ENCODE results near the gene ZMIZ1. TPM values are rescaled to one million over a fixed set of nuclear protein-coding genes. Genes with fewer than 3 reads are reported as not detected.

Gene ZMIZ1
- polyA plus RNA-seq, 6 donors from 2014 or later, result 0.11 to 2.9 (median 1.5) TPM

DNA sequence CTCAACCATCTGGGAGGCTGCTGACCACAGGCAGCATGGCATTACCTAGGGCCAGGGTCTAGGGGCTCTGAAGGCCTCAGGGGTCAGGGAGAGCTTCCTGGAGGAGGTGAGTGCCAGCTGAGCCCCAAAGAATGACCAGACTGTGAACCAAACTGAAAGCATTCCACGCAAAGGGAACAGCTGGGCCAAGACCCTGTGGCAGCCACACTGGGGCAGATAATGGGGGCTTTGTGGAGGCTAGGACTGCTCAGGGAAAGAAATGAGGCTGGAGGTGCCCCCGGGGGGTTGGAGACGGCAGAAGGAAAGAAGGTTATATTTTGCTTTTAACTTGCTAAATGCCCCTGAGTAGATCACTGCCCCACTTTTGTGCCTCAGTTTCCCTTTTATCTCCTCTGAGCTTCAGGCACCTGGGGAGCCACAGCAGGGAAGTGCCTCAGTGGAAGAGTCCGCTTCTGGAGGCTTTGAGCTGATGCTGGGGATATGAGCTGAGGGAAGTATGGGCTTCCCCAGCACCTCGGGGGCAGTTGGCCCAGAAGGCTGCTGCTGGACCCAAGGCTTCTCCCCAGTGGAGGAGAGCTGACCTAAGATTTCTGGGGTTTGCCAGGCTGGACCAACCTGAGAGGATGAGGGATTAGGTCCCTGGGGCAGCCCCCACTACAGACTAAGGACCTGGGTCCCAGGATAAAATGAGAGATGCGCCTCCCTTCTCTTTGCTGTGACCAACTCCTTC is 57.8 kb downstream of the ZMIZ1 start:
- H3K27me3 Mint-ChIP-seq, result peaks cover 0 to 10% (median 0%) of the 10 kb centered on the region in 3 donors
- H3K4me1 Mint-ChIP-seq, result peaks cover 2 to 5% (median 2%) of the 10 kb centered on the region in 3 donors
- no peak overlapping the region for H3K4me3 Mint-ChIP-seq
- no peaks in the 10 kb centered on the region for H3K9me3 Mint-ChIP-seq
- DNase-seq, result no peak
- peak overlapping the region in 1 of 6 donors; percentile 62 for H3K27ac Mint-ChIP-seq
- no peak for ATAC-seq (ENCODE audit: low read depth in 2 of 2)
- H3K36me3 Mint-ChIP-seq, result no peaks in the 10 kb centered on the region

DNA sequence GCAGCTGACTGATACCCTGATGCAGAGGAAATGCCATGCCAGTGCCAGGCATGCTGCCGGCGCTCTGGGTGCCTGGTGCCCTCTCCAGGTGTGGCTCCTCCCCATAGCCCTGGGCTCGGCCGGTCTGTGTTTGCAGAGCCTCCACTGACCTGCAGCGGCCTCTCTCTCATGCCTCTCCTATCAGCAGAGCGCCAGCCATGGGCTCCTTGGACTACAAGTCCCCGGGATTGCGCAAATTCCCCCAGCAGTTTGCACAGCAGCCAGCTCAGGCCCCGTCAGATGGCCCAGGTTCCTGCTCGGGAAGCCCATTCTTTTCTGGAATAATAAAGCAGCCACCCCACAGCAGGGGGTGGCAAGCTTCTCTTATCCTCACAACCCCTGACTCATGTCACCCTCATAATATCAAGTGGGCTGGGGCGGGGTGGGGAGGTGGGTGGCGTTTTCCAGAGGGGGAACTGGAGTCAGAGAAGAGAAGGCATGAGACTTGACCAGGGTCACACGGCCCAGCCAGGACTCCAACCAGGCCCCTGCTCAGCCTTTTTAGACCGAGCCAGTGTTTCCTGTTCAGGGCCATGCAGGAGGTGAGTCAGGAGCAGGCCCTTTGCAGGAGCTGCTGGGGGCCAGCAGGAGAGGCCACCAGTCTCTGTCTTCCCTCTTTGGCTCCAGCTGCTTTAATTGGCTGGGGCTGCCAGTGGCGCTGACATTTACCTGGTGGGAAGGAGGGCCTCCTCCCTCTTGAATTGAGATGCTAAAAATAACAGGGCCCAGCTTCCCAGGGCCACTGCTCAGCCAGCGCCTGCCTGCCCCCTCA is 58.6 kb downstream of the ZMIZ1 start:
- Mint-ChIP-seq H3K4me3 (no peak overlapping the region), H3K4me1 (peaks cover 2 to 13% (median 10%) of the 10 kb centered on the region in 3 donors), H3K9me3 (no peaks in the 10 kb centered on the region), H3K27ac (no peak overlapping the region), H3K27me3 (peaks cover 0 to 10% (median 0%) of the 10 kb centered on the region in 3 donors), H3K36me3 (no peaks in the 10 kb centered on the region)
- DNase-seq (no peak), ATAC-seq (ENCODE audit: low read depth in 2 of 2) (no peak)

DNA sequence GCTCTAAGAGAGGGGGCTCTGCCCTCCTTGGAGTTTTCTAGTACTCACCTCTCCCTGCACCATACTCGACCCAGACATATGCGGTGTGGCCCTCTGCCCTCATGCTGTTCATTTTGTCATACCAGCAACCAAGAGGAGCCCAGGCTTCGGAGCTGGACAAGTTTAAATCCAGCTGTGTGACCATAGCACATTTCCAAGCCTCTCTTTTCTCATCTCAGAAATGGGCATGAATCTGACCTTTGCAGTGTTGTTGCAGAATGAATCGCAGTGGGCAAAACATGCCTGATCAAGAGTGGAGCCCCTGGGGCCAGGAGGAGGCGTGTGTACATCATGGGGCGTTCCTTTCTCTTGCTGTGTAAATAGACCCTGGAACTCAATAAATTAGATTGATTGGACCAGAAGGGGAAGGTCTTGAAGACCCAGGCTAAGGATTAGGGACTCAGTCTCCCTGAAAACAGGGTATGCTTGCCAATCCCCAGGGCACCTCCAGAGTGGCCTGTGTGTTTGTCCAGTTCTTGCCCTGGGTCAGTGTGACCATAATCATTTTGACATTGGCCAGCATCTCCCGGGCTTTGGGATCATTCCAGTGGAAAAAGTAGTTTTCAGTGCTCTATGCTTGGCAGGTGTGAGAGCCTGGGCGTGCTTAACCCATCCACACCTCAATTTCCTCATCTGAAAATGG is 59.6 kb downstream of the ZMIZ1 start:
- DNase-seq (no peak), ATAC-seq (ENCODE audit: low read depth in 2 of 2) (no peak)
- peak overlapping the region in 2 of 8 donors; percentile 15 to 45 for H3K4me3 Mint-ChIP-seq
- peak overlapping the region in 1 of 6 donors; percentile 58 for H3K27ac Mint-ChIP-seq
- H3K27me3 Mint-ChIP-seq, result peaks cover 0 to 10% (median 5%) of the 10 kb centered on the region in 3 donors
- H3K36me3 Mint-ChIP-seq, result no peaks in the 10 kb centered on the region
- H3K4me1 Mint-ChIP-seq, result peaks cover 8 to 24% (median 20%) of the 10 kb centered on the region in 3 donors
- H3K9me3 Mint-ChIP-seq, result no peaks in the 10 kb centered on the region

DNA sequence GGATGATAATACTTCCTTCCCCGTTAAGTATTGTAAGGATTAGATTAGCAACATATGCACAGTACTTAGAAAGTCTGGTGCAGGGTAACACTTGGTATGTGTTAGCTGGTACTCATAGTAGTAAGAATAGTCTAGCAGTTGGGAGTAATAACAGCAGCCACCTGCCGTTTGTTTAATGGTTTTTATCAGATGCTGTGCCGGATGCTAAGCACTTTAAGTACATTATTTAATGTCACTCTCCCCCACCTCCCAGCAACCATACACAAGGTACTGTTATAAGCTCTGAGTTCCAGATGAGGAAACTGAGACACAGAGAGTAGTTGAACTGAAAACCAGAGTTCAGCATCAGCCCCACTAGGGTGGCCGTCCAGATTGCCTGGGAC is 60.1 kb downstream of the ZMIZ1 start:
- Mint-ChIP-seq H3K27ac (no peak overlapping the region), H3K4me3 (no peak overlapping the region), H3K27me3 (peaks cover 0 to 10% (median 5%) of the 10 kb centered on the region in 3 donors), H3K36me3 (no peaks in the 10 kb centered on the region), H3K9me3 (no peaks in the 10 kb centered on the region), H3K4me1 (peaks cover 9 to 27% (median 26%) of the 10 kb centered on the region in 3 donors)
- no peak for DNase-seq
- ATAC-seq (ENCODE audit: low read depth in 2 of 2), result no peak

DNA sequence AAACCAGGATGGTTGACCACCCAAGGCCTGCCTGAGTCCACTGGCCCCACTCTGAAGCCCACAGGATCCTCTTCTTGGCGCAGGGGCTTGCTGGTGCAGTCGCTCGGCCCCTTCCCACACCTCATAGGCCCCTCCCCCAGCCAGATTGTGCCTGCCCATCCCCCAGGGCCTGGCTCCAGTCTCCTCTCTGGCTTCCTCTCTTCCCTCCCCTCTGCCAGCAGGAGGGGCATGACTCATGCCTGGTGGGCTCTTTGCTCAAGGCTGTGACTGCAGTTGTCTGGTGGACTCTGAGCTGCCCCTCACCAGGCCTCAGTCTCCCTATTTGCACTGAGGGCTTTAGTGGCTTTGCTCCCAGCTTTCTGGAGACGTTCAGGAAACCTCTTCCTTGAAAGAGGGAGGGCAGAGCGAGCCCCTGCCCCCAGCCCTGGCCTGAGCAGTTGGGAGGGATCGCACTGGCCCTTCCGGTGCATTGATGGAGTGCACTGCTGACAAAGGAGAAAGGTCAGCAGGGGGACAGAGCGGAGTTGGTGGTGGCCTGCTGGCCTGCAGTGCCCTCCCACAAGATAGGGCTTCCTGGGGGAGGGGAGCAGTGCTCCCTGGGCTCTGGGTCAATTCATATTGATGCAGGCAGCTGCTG is 60.7 kb downstream of the ZMIZ1 start:
- ATAC-seq (ENCODE audit: low read depth in 2 of 2), result no peak
- DNase-seq, result no peak
- H3K9me3 Mint-ChIP-seq, result no peaks in the 10 kb centered on the region
- H3K36me3 Mint-ChIP-seq, result no peaks in the 10 kb centered on the region
- no peak overlapping the region for H3K4me3 Mint-ChIP-seq
- peak overlapping the region in 1 of 6 donors; percentile 56 for H3K27ac Mint-ChIP-seq
- peaks cover 9 to 28% (median 27%) of the 10 kb centered on the region in 3 donors for H3K4me1 Mint-ChIP-seq
- peaks cover 0 to 10% (median 5%) of the 10 kb centered on the region in 3 donors for H3K27me3 Mint-ChIP-seq

DNA sequence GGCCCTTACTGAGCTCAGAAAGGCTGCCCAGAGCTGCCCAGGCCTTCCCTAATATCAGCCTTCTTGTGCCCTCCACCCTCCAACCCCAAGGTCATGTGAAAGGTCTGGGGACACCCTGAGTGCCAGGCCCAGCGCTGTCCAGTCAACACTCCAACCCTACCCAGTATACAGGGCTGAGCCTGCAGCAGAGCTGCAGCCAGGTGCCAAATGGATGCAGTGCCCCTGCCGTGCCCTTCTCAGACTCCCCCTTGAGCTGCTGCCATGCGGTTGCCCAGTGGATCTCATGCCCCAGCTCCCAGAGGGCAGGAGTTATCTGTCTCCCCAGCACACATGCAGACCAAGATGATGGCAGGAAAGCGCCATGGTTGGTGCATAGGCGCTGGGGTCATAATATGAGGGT is 61.5 kb downstream of the ZMIZ1 start:
- ATAC-seq (ENCODE audit: low read depth in 2 of 2) (no peak), DNase-seq (no peak)
- H3K4me3 Mint-ChIP-seq, result no peak overlapping the region
- no peaks in the 10 kb centered on the region for H3K36me3 Mint-ChIP-seq
- no peak overlapping the region for H3K27ac Mint-ChIP-seq
- peaks cover 0 to 10% (median 5%) of the 10 kb centered on the region in 3 donors for H3K27me3 Mint-ChIP-seq
- no peaks in the 10 kb centered on the region for H3K9me3 Mint-ChIP-seq
- H3K4me1 Mint-ChIP-seq, result peaks cover 9 to 28% (median 27%) of the 10 kb centered on the region in 3 donors

DNA sequence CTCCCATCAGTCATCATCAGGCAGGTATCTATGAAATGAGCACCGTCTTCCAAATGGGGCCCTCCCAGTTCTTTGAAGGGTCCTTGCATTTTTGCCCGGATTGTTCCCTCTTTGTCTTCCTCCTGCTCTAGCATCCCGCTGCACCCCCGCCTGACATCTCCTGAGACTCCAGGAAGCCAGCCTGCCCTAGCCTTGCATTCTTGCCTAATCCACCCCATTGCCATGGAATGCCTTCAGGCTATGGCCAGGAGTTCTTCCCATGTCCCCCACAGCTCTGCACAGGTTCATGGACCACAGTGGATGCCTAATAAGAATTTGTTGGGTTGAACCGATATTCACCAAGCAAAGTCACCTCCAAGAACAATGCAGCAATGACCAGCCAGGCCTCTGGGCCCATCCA is 62.1 kb downstream of the ZMIZ1 start:
- DNase-seq (no peak), ATAC-seq (ENCODE audit: low read depth in 2 of 2) (no peak)
- Mint-ChIP-seq H3K27ac (no peak overlapping the region), H3K4me3 (no peak overlapping the region), H3K9me3 (no peaks in the 10 kb centered on the region), H3K36me3 (no peaks in the 10 kb centered on the region), H3K4me1 (peaks cover 9 to 28% (median 27%) of the 10 kb centered on the region in 3 donors), H3K27me3 (peaks cover 0 to 10% (median 5%) of the 10 kb centered on the region in 3 donors)

DNA sequence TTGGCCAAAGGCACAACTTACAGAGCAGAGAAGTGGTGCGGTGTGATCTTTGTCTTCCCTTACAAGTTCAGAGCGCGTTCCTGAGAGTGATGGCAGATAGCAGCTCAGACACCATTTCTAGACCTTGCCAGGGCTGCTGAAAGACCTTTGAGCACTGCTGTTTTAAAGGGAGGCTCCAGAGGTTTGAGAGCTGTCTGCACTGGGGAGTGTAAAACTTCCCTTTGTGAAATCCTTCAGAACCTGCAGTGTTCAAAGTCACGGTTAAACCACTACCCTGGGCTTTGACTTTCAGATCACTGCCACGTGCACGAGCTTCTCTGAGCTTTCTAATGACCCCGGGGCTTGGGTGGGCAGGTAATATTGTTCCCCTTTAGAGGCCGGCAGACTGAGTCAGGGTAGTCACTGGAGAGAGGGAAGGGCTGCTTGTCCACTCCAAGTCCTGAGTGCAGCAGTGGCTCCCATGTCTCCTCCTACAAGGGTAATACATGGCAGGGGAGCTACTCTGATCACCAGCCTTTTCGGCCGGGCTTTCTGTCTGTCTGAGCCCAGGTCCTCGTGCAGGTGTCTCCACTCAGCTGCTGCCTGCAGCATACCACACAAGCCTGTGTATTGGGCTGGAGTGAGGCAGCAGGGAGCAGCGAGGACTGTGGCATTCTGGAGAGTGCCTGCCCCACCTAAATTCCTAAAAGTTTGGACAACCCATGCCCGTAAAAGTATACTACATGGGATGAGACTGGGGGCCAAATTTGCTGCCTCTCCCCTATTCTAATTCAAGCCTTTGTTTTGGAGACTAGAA is 63.3 kb downstream of the ZMIZ1 start:
- Mint-ChIP-seq H3K4me3 (no peak overlapping the region), H3K9me3 (no peaks in the 10 kb centered on the region), H3K36me3 (no peaks in the 10 kb centered on the region), H3K27me3 (peaks cover 0 to 8% (median 5%) of the 10 kb centered on the region in 3 donors), H3K4me1 (peaks cover 14 to 37% (median 36%) of the 10 kb centered on the region in 3 donors), H3K27ac (no peak overlapping the region)
- ATAC-seq (ENCODE audit: low read depth in 2 of 2) (no peak), DNase-seq (no peak)

DNA sequence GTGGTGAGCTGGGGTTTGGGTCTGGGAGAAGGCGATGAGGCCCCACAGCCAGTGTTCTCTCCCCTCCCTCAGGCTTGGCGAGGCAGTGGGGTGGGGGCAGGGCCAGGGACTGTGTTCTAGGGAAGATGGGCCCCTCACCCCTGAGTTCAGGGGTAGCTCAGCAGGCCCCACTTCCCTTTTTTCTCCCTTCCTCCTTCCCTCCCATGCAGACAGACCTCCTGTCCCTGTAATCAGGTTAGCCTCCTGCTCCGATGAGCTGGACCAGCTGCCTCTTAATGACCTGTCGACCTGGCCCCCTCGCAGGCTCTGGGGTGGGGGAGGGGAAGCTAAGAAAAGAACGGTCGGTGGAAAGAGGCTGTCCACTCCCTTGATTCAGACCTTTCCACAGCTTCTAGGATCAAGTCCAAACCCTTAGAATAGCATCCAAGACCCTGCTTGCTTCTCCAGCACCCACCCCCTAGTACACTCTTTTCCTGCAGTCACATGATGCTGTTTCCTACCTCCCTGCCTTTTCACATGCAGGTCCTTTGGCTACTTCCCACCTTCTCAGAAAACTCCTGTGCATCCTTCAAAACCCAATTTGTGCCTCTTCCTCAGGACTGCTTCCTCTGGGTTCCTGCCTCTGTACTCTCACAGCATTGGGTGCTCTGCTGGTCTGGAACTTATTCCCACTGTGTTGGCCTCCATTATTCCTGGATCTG is 64.1 kb downstream of the ZMIZ1 start:
- H3K36me3 Mint-ChIP-seq, result no peaks in the 10 kb centered on the region
- H3K4me3 Mint-ChIP-seq, result no peak overlapping the region
- H3K4me1 Mint-ChIP-seq, result peaks cover 20 to 45% (median 41%) of the 10 kb centered on the region in 3 donors
- ATAC-seq (ENCODE audit: low read depth in 2 of 2) (peak; percentile 41 to 48), DNase-seq (no peak)
- peaks cover 0 to 5% (median 5%) of the 10 kb centered on the region in 3 donors for H3K27me3 Mint-ChIP-seq
- H3K9me3 Mint-ChIP-seq, result no peaks in the 10 kb centered on the region
- peak overlapping the region in 2 of 6 donors; percentile 79 to 98 for H3K27ac Mint-ChIP-seq

DNA sequence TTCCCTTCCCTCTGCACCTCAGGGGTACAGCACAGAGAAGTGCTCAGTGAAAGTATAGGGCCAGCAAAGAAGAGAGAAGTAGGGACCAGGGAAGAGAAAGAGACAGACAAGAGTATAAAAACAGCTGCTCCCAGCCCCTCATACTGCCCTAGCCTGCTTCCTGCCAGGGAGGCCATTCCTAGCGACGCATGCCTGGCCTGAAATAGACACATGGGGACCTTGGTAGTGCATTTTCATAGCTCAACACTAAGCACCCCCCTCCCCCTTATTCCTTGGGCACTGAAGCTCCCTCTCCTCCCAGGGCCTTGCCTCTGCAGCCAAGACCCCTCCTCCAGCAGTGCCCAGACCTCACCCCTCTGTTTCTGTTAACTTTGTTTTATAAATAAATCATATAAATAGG is 64.7 kb downstream of the ZMIZ1 start:
- no peaks in the 10 kb centered on the region for H3K9me3 Mint-ChIP-seq
- H3K36me3 Mint-ChIP-seq, result no peaks in the 10 kb centered on the region
- peaks cover 26 to 51% (median 47%) of the 10 kb centered on the region in 3 donors for H3K4me1 Mint-ChIP-seq
- DNase-seq, result no peak
- peaks cover under 1 to 11% (median 10%) of the 10 kb centered on the region in 3 donors for H3K27me3 Mint-ChIP-seq
- peak overlapping the region in 1 of 6 donors; percentile 79 for H3K27ac Mint-ChIP-seq
- no peak overlapping the region for H3K4me3 Mint-ChIP-seq
- ATAC-seq (ENCODE audit: low read depth in 2 of 2), result no peak

DNA sequence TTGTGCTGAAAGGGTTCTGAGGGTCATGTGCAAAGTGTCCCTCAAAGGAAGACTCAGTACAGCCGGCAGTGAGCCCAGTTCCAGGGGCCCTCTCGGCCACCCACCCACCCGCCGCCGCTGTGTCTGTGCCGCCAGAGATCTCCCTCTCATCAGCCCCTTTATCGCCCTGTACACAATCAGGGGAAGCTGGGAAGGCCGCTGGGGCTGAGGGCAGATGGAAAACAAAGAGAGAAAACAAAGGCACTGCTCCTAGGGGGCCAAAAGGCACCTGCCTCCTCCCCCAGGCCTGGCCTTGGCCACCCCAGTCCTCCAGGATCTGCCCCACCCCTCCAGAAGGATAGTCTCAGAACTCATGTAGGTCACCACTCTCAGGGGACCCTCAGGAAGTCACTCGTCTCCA is 67.0 kb downstream of the ZMIZ1 start:
- H3K27me3 Mint-ChIP-seq, result peaks cover 14 to 29% (median 27%) of the 10 kb centered on the region in 3 donors
- DNase-seq (no peak), ATAC-seq (ENCODE audit: low read depth in 2 of 2) (no peak)
- peak overlapping the region in 1 of 6 donors; percentile 30 for H3K27ac Mint-ChIP-seq
- H3K9me3 Mint-ChIP-seq, result no peaks in the 10 kb centered on the region
- H3K36me3 Mint-ChIP-seq, result no peaks in the 10 kb centered on the region
- H3K4me1 Mint-ChIP-seq, result peaks cover 45 to 73% (median 66%) of the 10 kb centered on the region in 3 donors
- H3K4me3 Mint-ChIP-seq, result no peak overlapping the region
